K562 (cell line): ENCODE results near the gene RPS8. TPM values are rescaled to one million over a fixed set of nuclear protein-coding genes. Genes with fewer than 3 reads are reported as not detected.

Experiments
- ATAC-seq: fragments of 200-7000 bp; cut with Tn5 transposase; 3 replicates; pipeline ENCODE4 v1.9.1; 2020; ENCODE audit warnings: moderate library complexity
- BruUV-seq: library from RNA; stranded (reverse); fragments of 400-500 nt; replicated peaks from 2 replicates; lab custom pipeline; 2021; lab: Mats Ljungman, UMichigan
- CTCF ChIA-PET: fragments of 300-600 bp; formaldehyde crosslinking; extraction: SDS; loops from one replicate; lab custom pipeline; 2021; ENCODE audit warnings: low intra/inter-chr PET ratio; lab: Yijun Ruan, JAX
- POLR2A ChIA-PET: fragments of 300-600, 350-650 bp; sonication (Branson Sonifier 250); formaldehyde crosslinking; extraction: SDS; loops from one replicate; lab custom pipeline; 2021; ENCODE audit warnings: antibody characterized with exemption, inconsistent platforms; lab: Yijun Ruan, JAX
- DNase-seq, 4 experiments: peaks; one replicate each; pipeline versions ENCODE4 v3.0.0 to v3.0.0-alpha.2; 2011 to 2018; ENCODE audit warnings: low spot score in 3 of 4, mixed read lengths in 3 of 4; ENCODE audit errors: extremely low read depth in 1 of 4
- FAIRE-seq: peaks from 2 replicates; lab custom pipeline; 2011; peaks lifted over from hg19 to GRCh38; lab: Jason Lieb, UNC
- H2AFZ ChIP-seq: 2 replicates; pipeline ENCODE4 v1.6.0; 2011; ENCODE audit warnings: low read depth, low read length, control low read depth, inconsistent platforms
- H3K27ac ChIP-seq: fragments of 200-600 bp; 3 replicates; pipeline ENCODE4 v1.8.0; 2011; ENCODE audit warnings: low read depth, mild to moderate bottlenecking, control low read depth, inconsistent platforms, low read length, moderate library complexity, mixed read lengths; ENCODE audit errors: extremely low read depth
- H3K27me3 ChIP-seq, 2 experiments: fragments of 300-600 bp in 1 of 2; 2 replicates in 1 of 2; 3 replicates in 1 of 2; pipeline versions ENCODE4 v1.6.0 to v1.8.0; 2011; ENCODE audit warnings: inconsistent platforms in 2 of 2, low read length in 2 of 2, mild to moderate bottlenecking in 1 of 2, mixed read lengths in 1 of 2, moderate library complexity in 1 of 2; ENCODE audit not compliant: control insufficient read depth in 2 of 2, insufficient read depth in 2 of 2
- H3K36me3 ChIP-seq: fragments of 300-600 bp; 3 replicates; pipeline ENCODE4 v1.8.0; 2011; ENCODE audit warnings: mild to moderate bottlenecking, low read length, inconsistent platforms; ENCODE audit not compliant: control insufficient read depth, insufficient read depth
- H3K4me1 ChIP-seq, 2 experiments: fragments of 200-600 bp in 1 of 2; replicated peaks in 1 of 2; 2 replicates in 1 of 2; 3 replicates in 1 of 2; pipeline versions ENCODE4 v1.5.1 to v1.8.0; 2011; ENCODE audit warnings: inconsistent platforms in 2 of 2, low read length in 2 of 2, mild to moderate bottlenecking in 1 of 2, mixed read lengths in 1 of 2, moderate library complexity in 1 of 2; ENCODE audit not compliant: control insufficient read depth in 2 of 2, insufficient read depth in 2 of 2
- H3K4me2 ChIP-seq: 2 replicates; pipeline ENCODE4 v1.6.1; 2011; ENCODE audit warnings: low read length, control low read depth, inconsistent platforms, mixed read lengths; ENCODE audit not compliant: insufficient read depth
- H3K4me3 ChIP-seq: fragments of 200-600 bp; sonication (generic), shearing (Covaris generic); 2 replicates; pipeline ENCODE4 v1.5.1; 2016; ENCODE audit warnings: control low read depth, inconsistent platforms
- H3K79me2 ChIP-seq: fragments of 200-600 bp; 3 replicates; pipeline ENCODE4 v1.8.0; 2011; ENCODE audit warnings: low read length, inconsistent platforms; ENCODE audit not compliant: control insufficient read depth, insufficient read depth
- H3K9ac ChIP-seq, 2 experiments: 2 replicates each; pipeline versions ENCODE4 v1.6.0 to v1.6.1; 2011; ENCODE audit warnings: low read depth in 2 of 2, low read length in 2 of 2, control low read depth in 1 of 2, inconsistent platforms in 1 of 2, mild to moderate bottlenecking in 1 of 2, mixed read lengths in 1 of 2; ENCODE audit not compliant: insufficient read depth in 1 of 2
- H3K9me1 ChIP-seq: one replicate; pipeline ENCODE4 v1.6.0; 2011; ENCODE audit warnings: inconsistent platforms, mild to moderate bottlenecking, low read length, moderate library complexity; ENCODE audit not compliant: control insufficient read depth, insufficient read depth
- H3K9me3 ChIP-seq: replicated peaks from 2 replicates; pipeline ENCODE4 v1.5.1; 2011; ENCODE audit warnings: low read depth, low read length, inconsistent platforms; ENCODE audit not compliant: control insufficient read depth, insufficient read depth
- H4K20me1 ChIP-seq: replicated peaks from 2 replicates; pipeline ENCODE4 v1.6.1; 2011; ENCODE audit warnings: low read length, inconsistent platforms, mixed read lengths; ENCODE audit not compliant: control insufficient read depth, insufficient read depth
- EP300 ChIP-seq: IDR thresholded peaks from 2 replicates; pipeline ENCODE4 v1.6.1; 2012; ENCODE audit warnings: low read length, improper control_type of control experiment
- GTF2B ChIP-seq: IDR thresholded peaks from 2 replicates; pipeline ENCODE4 v1.6.1; 2011; ENCODE audit not compliant: insufficient read length; ENCODE audit errors: extremely low read depth
- IFI16 ChIP-seq: fragments of 250-450 bp; sonication (Bioruptor Pico); IDR thresholded peaks from 2 replicates; pipeline ENCODE4 v2.1.2; 2022; ENCODE audit warnings: mild to moderate bottlenecking, inconsistent platforms
- KLF13 ChIP-seq: fragments of 450-650 bp; IDR thresholded peaks from 2 replicates; pipeline ENCODE4 v1.6.1; 2016; ENCODE audit warnings: missing genetic modification characterization, low read depth, mild to moderate bottlenecking, missing compliant biosample characterization, moderate library complexity, borderline replicate concordance
- NFYB ChIP-seq: IDR thresholded peaks from 2 replicates; pipeline ENCODE4 v1.6.1; 2011; ENCODE audit warnings: mild to moderate bottlenecking, moderate library complexity; ENCODE audit not compliant: insufficient read length; ENCODE audit errors: extremely low read depth
- POLR3A ChIP-seq: IDR thresholded peaks from 2 replicates; pipeline ENCODE4 v1.6.1; 2011; ENCODE audit warnings: borderline replicate concordance, mild to moderate bottlenecking, moderate library complexity; ENCODE audit not compliant: insufficient read length, insufficient read depth; ENCODE audit errors: extremely low read depth
- POLR3G ChIP-seq: IDR thresholded peaks from 2 replicates; pipeline ENCODE4 v1.6.1; 2011; ENCODE audit not compliant: insufficient read length, insufficient replicate concordance; ENCODE audit errors: extremely low read depth
- RBM17 ChIP-seq: fragments of 200-400 bp; formaldehyde crosslinking; IDR thresholded peaks from 2 replicates; pipeline ENCODE4 v1.6.1; 2017; ENCODE audit warnings: low read depth, mild to moderate bottlenecking, low read length, borderline replicate concordance
- RFX7 ChIP-seq: fragments of 250-450 bp; sonication (Bioruptor Pico); IDR thresholded peaks from 2 replicates; pipeline ENCODE4 v1.5.1; 2021; ENCODE audit warnings: mild to moderate bottlenecking
- SMAD3 ChIP-seq: fragments of 450-650 bp; formaldehyde crosslinking; conservative IDR thresholded peaks from 2 replicates; pipeline ENCODE4 v1.4.0; 2020; ENCODE audit warnings: mild to moderate bottlenecking
- SRSF1 ChIP-seq: fragments of 200-400 bp; formaldehyde crosslinking; IDR thresholded peaks from 2 replicates; pipeline ENCODE4 v1.6.1; 2017; ENCODE audit warnings: mild to moderate bottlenecking, low read depth, low read length, moderate library complexity
- TCF7 ChIP-seq: sonication (generic); IDR thresholded peaks from 2 replicates; pipeline ENCODE4 v1.6.1; 2016; ENCODE audit warnings: antibody characterized with exemption, borderline replicate concordance
- TEAD1 ChIP-seq, 2 experiments: fragments of 450-650 bp in 1 of 2; sonication (generic) in 1 of 2; formaldehyde crosslinking; IDR thresholded peaks; 2 replicates each; pipeline versions ENCODE4 v1.4.0 to v1.8.0; 2020 to 2022; ENCODE audit warnings: mild to moderate bottlenecking in 2 of 2, missing genetic modification reagents in 1 of 2
- U2AF2 ChIP-seq: fragments of 200-400 bp; formaldehyde crosslinking; optimal IDR thresholded peaks from 2 replicates; pipeline ENCODE3; 2017; ENCODE audit warnings: low read depth, mild to moderate bottlenecking, low read length
- ZEB2 ChIP-seq: fragments of 450-650 bp; IDR thresholded peaks from 2 replicates; pipeline ENCODE4 v1.6.1; 2016
- WGBS: fragments of 100-300 bp; shearing (Covaris generic); methylation state at CpG from one replicate; pipeline ENCODE4 v1.1.6; 2016; ENCODE audit warnings: low coverage, mixed read lengths; ENCODE audit not compliant: insufficient coverage; ENCODE audit errors: missing lambda C conversion rate; 5-methylcytosine and 5-hydroxymethylcytosine counted together
- in situ Hi-C: fragments of 300-500 bp; cut with MboI; formaldehyde crosslinking; loops from 4 replicates; pipeline ENCODE4 v1.15.0; 2018; ENCODE audit warnings: inconsistent platforms, mixed read lengths
- intact Hi-C: fragments of 100-400 bp; cut with micrococcal nuclease; formaldehyde crosslinking; loops from 2 replicates; pipeline ENCODE4 v1.14.2; 2022
- polyA plus RNA-seq, 8 experiments: library from polyadenylated mRNA; depleted of rRNA in 4 of 8; stranded (reverse) in 5 of 8; unstranded in 3 of 8; fragments of >200 nt; fragmentation: Nextera tagmentation in 2 of 8; fragmentation: Illumina TruSeq in 1 of 8; extraction: Ambion mirVana in 2 of 8; extraction: Trizol in 1 of 8; gene quantifications; 2 replicates each; pipeline versions ENCODE4 v1.2.1 to v1.2.3, GENCODE V29; 2011 to 2014; ENCODE audit warnings: inconsistent platforms in 1 of 8, missing spikeins in 1 of 8
- total RNA-seq, 7 experiments: library from RNA; depleted of rRNA in 6 of 7; stranded (reverse); fragments of >200 nt in 6 of 7; fragmentation: Illumina TruSeq in 2 of 7; extraction: Trizol in 2 of 7; gene quantifications; 2 replicates each; pipeline versions ENCODE4 v1.2.1 to v1.2.3, GENCODE V29; 2011 to 2021; ENCODE audit warnings: low replicate concordance in 1 of 7
- TF ChIP-seq, protein P1 (sequence below): fragments of 450-650 bp; IDR thresholded peaks from 2 replicates; pipeline ENCODE4 v1.6.1; 2016
- TF ChIP-seq, protein P2 (sequence below): fragments of 250-450 bp; sonication (Bioruptor Pico); IDR thresholded peaks from 2 replicates; pipeline ENCODE4 v1.4.0; 2020; ENCODE audit warnings: mild to moderate bottlenecking, moderate library complexity, borderline replicate concordance
- TF ChIP-seq, protein P3 (sequence below): fragments of 250-450 bp; sonication (Bioruptor Pico); IDR thresholded peaks from 2 replicates; pipeline ENCODE4 v1.4.0; 2020; ENCODE audit warnings: mild to moderate bottlenecking

RPS8 gene
- total and polyA plus RNA-seq, 9 of the 15 experiments (the other 6 are each of a cell fraction or from before 2014, with no cell fraction given): 2,431 to 4,168 (median 3,109) TPM

DNA sequence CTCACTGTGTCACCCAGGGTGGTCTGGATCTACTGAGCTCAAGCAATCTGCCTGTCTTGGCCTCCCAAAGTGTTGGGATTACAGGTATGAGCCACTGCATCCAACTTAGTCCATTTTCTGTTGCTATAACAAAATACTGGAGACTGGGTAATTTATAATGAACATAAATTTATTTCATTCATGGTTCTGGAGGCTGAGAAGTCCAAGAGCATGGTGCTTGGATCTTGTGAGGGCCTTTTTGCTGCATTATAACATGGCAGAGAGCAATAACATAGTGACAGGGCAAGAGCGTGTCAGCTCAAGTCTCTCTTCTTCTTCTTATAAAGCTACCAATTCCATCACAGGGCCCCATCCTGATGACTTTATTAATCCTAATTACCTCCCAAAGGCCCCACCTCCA, 39.3 kb upstream of the RPS8 start:
- BruUV-seq: no TSS peak
- H3K9me3 ChIP-seq: no peaks in the 10 kb centered on the region
- POLR2A ChIA-PET: interaction anchor here (0.7 to 9.5 kb wide), 12 partner anchors 8 to 84 kb away, joined by 3 to 328 read pairs (median 4); partner anchors contain the start of gene RPS8
- no peaks in the 10 kb centered on the region for H4K20me1 ChIP-seq
- intact Hi-C loops (no loop called here), in situ Hi-C loops (no loop called here)
- DNase-seq: no peak
- CTCF ChIA-PET: no interaction called here
- no peaks in the 10 kb centered on the region for H3K9me1 ChIP-seq
- H3K4me1 ChIP-seq: peaks cover 12 to 17% of the 10 kb centered on the region in 2 experiments
- no peak overlapping the region for H3K9ac ChIP-seq
- no peaks in the 10 kb centered on the region for H3K27me3 ChIP-seq
- WGBS: 100% methylated on average over 1 of the region's 1 CpG
- ATAC-seq: no peak
- H3K79me2 ChIP-seq: peaks cover 16% of the 10 kb centered on the region
- H2AFZ ChIP-seq: no peak overlapping the region
- no peak overlapping the region for H3K27ac ChIP-seq
- H3K4me3 ChIP-seq: no peak overlapping the region
- peaks cover 3% of the 10 kb centered on the region; the same call in 2 of the 3 replicates for H3K36me3 ChIP-seq
- H3K4me2 ChIP-seq: no peak overlapping the region
- no peak for FAIRE-seq
- no peak for TF ChIP-seq TCF7
- TF ChIP-seq TEAD1 (CRISPR knock-in tag; IDR thresholded peaks at IDR 0.05): no peak
- no peak for TF ChIP-seq ZEB2
- TF ChIP-seq EP300: no peak
- TF ChIP-seq, protein P1, sequence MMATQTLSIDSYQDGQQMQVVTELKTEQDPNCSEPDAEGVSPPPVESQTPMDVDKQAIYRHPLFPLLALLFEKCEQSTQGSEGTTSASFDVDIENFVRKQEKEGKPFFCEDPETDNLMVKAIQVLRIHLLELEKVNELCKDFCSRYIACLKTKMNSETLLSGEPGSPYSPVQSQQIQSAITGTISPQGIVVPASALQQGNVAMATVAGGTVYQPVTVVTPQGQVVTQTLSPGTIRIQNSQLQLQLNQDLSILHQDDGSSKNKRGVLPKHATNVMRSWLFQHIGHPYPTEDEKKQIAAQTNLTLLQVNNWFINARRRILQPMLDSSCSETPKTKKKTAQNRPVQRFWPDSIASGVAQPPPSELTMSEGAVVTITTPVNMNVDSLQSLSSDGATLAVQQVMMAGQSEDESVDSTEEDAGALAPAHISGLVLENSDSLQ: no peak
- TF ChIP-seq POLR3G: no peak
- TF ChIP-seq, protein P2, sequence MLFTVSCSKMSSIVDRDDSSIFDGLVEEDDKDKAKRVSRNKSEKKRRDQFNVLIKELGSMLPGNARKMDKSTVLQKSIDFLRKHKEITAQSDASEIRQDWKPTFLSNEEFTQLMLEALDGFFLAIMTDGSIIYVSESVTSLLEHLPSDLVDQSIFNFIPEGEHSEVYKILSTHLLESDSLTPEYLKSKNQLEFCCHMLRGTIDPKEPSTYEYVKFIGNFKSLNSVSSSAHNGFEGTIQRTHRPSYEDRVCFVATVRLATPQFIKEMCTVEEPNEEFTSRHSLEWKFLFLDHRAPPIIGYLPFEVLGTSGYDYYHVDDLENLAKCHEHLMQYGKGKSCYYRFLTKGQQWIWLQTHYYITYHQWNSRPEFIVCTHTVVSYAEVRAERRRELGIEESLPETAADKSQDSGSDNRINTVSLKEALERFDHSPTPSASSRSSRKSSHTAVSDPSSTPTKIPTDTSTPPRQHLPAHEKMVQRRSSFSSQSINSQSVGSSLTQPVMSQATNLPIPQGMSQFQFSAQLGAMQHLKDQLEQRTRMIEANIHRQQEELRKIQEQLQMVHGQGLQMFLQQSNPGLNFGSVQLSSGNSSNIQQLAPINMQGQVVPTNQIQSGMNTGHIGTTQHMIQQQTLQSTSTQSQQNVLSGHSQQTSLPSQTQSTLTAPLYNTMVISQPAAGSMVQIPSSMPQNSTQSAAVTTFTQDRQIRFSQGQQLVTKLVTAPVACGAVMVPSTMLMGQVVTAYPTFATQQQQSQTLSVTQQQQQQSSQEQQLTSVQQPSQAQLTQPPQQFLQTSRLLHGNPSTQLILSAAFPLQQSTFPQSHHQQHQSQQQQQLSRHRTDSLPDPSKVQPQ (CRISPR knock-in tag): no peak
- no peak for TF ChIP-seq KLF13
- TF ChIP-seq POLR3A: no peak
- no peak for TF ChIP-seq RBM17
- no peak for TF ChIP-seq SRSF1
- TF ChIP-seq RFX7 (CRISPR knock-in tag): no peak
- no peak for TF ChIP-seq GTF2B
- TF ChIP-seq SMAD3: no peak
- TF ChIP-seq U2AF2: no peak
- TF ChIP-seq IFI16 (CRISPR knock-in tag): no peak
- TF ChIP-seq, protein P3, sequence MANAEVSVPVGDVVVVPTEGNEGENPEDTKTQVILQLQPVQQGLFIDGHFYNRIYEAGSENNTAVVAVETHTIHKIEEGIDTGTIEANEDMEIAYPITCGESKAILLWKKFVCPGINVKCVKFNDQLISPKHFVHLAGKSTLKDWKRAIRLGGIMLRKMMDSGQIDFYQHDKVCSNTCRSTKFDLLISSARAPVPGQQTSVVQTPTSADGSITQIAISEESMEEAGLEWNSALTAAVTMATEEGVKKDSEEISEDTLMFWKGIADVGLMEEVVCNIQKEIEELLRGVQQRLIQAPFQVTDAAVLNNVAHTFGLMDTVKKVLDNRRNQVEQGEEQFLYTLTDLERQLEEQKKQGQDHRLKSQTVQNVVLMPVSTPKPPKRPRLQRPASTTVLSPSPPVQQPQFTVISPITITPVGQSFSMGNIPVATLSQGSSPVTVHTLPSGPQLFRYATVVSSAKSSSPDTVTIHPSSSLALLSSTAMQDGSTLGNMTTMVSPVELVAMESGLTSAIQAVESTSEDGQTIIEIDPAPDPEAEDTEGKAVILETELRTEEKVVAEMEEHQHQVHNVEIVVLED (CRISPR knock-in tag): no peak
- TF ChIP-seq NFYB: no peak
